ENCODE results near the gene PPP2R3B.
"Not testable (repeated sequence)": the region's sequence is repeated elsewhere in the genome, so short reads cannot be mapped to it uniquely, and the experiment has no call there.

The PPP2R3B gene

GRCh38 chrX:404656-405055 is 17.9 kb upstream of the PPP2R3B start:
- no peak for DNase-seq

DNA sequence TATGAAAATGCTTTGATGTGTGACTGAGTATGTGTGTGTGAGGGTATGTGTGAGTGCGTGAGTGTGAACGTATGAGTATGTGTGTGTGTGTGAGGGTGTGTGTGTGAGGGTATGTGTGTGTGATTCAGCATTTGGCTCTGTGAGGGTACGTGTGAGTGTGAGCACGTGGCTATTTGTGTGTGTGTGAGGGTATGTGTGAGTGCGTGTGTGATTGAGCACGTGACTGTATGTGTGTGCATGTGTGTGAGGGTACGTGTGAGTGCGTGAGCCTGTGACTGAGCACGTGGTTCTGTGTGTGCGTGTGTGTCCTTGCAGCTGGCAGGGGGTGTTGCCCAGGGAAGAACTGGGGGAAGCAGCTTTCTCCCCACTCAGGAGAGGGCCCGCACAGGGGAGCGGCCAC is 16.1 kb upstream of the PPP2R3B start:
- DNase-seq: no peak

DNA sequence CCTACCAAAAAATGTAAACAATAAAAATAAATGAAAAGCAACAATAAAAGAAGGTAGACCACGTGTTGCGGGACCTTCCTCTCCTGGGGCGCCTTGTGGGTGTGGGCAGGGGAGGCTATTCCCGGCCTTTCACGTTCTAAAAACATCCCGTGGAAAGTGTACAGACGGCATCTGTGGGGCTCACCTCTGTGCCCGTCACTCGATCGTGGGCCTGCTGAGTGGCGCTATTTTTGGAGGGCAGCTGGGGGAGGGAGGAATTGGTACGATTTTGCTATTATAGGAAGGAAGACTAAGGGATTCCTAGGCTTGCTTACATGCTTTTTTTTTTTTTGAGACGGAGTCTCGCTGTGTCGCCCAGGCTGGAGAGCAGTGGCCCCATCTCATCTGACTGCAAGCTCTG is 13.6 kb upstream of the PPP2R3B start:
- no peak for DNase-seq

DNA sequence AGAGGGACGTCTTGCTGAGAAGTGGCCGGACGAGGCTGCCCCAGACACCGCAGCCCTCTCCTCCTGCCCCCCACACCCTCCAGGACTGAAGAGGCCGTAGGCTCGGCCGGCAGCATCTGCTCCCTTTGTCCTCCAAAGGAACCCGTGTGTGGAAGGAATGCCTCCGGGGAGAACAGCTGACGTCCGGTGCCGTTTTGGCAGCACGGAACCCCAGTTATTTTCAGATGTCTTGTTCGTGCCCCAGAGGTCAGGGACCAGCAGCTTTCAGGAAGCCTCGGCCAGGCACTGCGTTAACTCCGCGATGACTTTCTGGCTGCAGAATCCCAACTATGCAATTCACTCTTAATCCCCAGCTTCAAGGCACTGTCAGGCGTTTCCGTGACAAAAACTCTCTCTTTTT is 10.9 kb upstream of the PPP2R3B start:
- no peak for DNase-seq

DNA sequence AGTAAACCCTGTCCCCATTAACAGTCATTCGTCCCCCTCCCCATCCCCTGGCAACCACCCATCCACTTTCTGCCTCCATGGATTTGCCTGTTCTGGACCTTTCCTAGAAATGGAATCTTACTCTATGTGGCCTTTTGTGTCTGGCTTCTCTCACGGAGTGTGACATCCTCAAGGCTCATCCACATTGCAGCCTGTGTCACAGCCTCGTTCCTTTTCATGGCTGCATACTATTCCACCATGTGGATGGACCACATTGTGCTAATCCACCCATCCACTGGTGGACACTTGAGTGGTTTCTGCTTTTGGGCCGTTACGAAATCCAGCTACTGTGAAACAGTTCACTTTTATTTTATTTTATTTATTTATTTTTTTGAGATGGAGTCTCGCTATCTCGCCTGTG is 8.1 kb upstream of the PPP2R3B start:
- DNase-seq: no peak

DNA sequence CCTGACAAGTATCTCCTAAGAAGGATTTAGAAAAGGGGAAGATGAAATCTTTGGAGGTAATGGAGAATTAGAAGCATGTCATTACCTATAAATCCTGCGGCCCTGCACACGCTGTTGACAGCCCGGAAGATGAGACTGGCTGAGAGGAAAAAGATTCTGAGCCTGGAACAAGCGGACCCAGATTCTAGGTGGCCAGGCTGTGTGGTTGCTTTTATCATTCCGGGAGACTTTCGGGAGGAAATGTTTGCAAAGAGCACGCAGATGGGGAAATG is 5.8 kb upstream of the PPP2R3B start:
- no peak for DNase-seq

- no peak for DNase-seq
Measured at GRCh38 chrX:391717-392574, 5.2 kb upstream of the PPP2R3B start.

DNA sequence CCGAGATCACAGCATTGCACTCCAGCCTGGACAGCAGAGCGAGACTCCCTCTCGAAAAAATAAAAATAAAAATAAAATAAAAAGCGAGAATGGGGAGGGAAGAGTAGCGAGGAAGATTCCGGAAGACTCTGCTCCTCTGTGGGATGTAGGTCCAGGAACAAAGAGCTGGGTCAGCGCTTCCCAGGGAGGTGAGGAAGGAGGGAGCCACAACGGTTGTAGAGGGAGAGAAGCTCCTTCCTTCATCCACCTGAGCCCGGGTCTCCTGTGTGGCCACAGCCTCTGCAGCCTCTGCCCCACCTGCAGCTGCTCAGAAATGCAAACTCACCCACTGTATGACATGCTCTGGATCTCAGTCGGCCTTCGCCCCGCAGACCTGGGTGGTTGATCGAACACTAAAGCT is 3.8 kb upstream of the PPP2R3B start:
- DNase-seq: no peak

GRCh38 chrX:389021-389441 is 2.3 kb upstream of the PPP2R3B start:
- no peak for DNase-seq

GRCh38 chrX:387729-388128 is 1.0 kb upstream of the PPP2R3B start:
- no peak for DNase-seq

DNA sequence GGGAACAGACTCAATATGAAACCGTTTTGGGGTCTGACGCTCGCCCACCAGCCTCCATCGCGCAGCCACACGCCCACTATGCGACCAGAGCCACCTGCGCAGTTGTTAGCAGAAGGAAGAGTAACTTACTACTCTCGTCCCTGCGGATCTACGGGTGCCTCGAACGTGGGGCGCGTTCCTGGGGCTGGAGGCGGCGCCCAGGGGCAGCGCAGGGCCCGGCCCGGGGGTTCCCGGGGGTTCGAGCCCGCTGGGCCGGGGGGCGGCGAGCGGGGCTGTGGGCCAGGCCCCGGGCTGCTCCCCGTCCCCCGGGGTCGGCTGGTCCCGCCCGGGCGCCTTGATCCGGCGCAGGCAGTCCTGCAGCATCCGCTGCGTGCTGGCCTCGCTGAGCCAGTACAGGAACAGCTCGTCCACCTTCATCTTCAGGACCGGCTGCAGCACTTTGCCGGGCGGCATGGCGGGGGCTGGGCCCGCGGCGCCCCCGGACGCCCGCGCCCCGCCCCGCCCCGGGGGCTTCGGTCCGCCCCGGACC is 404 bp downstream of the PPP2R3B start:
- DNase-seq: no peak

GRCh38 chrX:385736-386135 is 971 bp downstream of the PPP2R3B start:
- not testable (repeated sequence) for DNase-seq

- no peak for DNase-seq
Measured at GRCh38 chrX:384861-385260, 1.8 kb downstream of the PPP2R3B start.

DNA sequence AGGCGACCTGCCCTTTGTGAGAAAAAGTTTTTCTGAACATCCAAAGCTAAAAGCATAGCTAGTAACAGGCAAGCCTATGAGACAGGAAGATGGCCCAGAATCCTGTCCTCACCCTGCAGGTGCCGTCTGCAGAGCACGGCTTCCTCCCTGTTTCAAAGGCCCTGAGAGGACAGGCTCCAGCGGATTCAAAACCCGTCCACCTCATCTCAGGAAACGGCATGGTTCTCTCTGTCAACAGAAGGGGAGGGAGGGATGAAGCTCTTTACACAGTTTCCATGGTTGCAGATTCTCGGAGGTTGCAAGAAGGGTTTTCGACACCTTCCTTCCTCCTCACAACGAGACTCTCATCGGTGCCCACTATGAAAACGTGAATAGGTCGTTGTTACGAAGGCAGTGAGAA is 8.3 kb downstream of the PPP2R3B start:
- no peak for DNase-seq

GRCh38 chrX:376206-376605 is 10.5 kb downstream of the PPP2R3B start:
- not testable (repeated sequence) for DNase-seq

- no peak for DNase-seq
Measured at GRCh38 chrX:375181-376036, 11.3 kb downstream of the PPP2R3B start.

GRCh38 chrX:374596-374995 is 12.1 kb downstream of the PPP2R3B start:
- DNase-seq: no peak

DNA sequence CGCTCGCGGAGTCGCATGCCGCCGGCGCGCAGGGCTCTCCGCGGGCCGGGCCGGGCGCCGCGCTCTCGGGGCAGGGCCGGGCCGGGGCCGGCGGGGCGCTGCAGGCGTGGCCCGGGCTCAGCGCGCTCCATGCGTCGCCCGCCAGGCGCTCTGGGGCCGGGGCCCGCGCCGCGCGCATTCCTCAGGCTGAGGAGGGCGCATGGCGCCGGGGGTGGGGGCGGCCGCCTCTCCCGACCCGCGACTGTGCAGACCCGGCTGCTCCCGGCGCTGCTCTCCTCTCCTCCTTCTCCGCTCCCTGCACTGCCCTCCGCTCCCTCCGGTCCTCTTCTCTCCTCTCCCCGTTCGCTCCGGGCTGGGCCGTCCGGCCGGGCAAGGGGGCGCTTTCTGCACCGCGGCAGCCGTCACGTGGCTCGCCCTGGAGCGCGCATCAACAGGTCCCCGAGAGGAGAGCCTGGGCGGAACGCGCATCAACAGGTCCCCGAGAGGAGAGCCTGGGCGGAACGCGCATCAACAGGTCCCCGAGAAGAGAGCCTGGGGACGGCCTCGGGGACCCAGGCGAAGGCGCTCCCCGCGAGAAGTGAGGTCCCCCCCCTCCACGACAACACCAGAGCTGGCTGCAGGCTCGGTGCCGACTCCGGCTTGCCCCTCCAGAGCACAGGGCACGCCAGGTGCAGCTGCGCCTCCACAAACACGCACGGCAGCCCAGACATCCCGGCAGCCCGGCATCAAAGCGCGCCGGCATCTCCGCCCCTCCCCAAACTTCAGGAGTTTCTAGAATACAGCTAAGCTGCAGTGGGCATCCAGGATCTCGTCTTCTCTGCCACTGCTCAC is 12.9 kb downstream of the PPP2R3B start:
- DNase-seq: no peak

DNA sequence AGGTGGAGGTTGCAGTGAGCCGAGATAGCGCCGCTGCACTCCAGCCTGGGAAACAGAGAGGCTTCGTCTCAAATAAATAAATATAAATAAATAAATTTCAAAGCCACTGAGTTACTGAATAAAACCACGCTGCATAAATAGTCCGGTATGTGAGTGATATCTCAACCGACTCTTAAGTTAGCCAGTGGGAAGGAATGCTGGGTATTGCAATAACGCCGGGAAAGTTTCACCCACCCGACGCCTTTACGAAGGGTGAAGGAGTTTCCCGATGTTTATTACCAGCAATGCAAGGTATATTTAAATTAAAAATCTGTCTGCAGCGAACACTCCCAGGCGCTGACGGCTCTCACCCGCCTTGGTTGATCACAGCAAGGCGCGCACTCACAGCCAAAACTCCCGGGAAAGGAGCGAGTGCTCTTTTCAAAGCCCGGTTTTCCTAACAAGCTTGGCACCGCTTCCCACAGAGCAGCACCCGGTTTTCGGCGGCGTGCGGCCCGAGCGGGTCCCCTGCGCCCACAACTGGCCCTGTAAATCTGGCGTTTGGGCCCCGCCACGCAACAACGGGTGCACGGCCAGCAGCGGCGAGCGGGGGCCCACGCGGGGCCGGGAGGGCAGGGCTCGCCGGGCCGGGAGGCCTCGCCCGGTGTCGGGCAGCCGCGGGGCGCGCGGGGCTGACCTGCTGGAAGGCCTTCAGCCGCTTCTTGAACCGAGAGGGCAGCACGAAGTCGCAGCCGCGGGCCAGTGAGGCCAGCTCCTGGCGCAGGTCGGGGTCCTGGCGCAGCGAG is 13.7 kb downstream of the PPP2R3B start:
- DNase-seq: no peak

DNA sequence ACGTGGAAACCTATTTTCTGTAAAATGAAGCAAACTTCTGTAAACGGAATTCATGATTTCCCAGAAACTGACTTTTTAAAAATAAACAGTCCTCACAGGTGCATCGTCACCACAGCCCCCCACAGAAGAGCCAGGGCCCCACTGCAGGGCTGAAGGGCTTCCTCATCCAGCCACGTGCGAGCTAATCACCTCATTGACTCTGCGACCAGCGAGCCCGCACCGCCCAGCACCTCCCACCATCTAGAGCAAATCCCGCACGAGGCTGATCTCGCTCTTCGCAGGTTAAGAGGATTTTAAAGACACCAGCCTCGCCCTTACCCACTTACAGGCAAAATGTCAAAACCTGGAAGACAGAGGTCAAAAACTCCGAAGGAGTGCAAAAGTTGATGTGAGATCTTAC is 14.8 kb downstream of the PPP2R3B start:
- DNase-seq: no peak

- no peak for DNase-seq
Measured at GRCh38 chrX:370963-371745, 15.6 kb downstream of the PPP2R3B start.

Measured in NCI-H2107 (cell line).